K562 (cell line): ENCODE data around the gene TLDC2.

Experiments
- ARID1B ChIP-seq: fragments of 450-650 bp; IDR thresholded peaks from 2 replicates; pipeline ENCODE4 v1.6.1; 2016; ENCODE audit warnings: antibody characterized with exemption, mild to moderate bottlenecking, inconsistent platforms
- BRF2 ChIP-seq: IDR thresholded peaks from 3 replicates; pipeline ENCODE4 v1.6.1; 2011; ENCODE audit warnings: borderline replicate concordance, mild to moderate bottlenecking; ENCODE audit not compliant: insufficient read length, insufficient read depth
- CTCF ChIP-seq, 3 experiments: IDR thresholded peaks in 2 of 3; conservative IDR thresholded peaks in 1 of 3; 2 replicates each; pipeline ENCODE4 v1.5.1; 2011 to 2012; ENCODE audit warnings: low read length in 3 of 3, mild to moderate bottlenecking in 3 of 3, control low read depth in 2 of 3, improper control_type of control experiment in 1 of 3, inconsistent platforms in 1 of 3, low read depth in 1 of 3, mixed read lengths in 1 of 3, moderate library complexity in 1 of 3; ENCODE audit not compliant: insufficient read depth in 2 of 3
- DIDO1 ChIP-seq: fragments of 450-650 bp; IDR thresholded peaks from 2 replicates; pipeline ENCODE4 v1.6.1; 2016; ENCODE audit warnings: low read depth, missing biosample characterization, missing genetic modification characterization
- DMBX1 ChIP-seq: fragments of 250-450 bp; sonication (Bioruptor Pico); IDR thresholded peaks from 2 replicates; pipeline ENCODE4 v1.8.0; 2022; ENCODE audit warnings: inconsistent platforms, mild to moderate bottlenecking, moderate library complexity, borderline replicate concordance
- FOXK1 ChIP-seq: sonication (generic); formaldehyde crosslinking; IDR thresholded peaks from 2 replicates; pipeline ENCODE4 v1.8.0; 2022; ENCODE audit warnings: missing genetic modification reagents, mild to moderate bottlenecking, borderline replicate concordance
- JUN ChIP-seq, 2 experiments: sonication (generic) in 1 of 2; formaldehyde crosslinking in 1 of 2; IDR thresholded peaks; 2 replicates each; pipeline versions ENCODE4 v1.6.1 to v1.8.0; 2012 to 2022; ENCODE audit warnings: borderline replicate concordance in 2 of 2, mild to moderate bottlenecking in 2 of 2, improper control_type of control experiment in 1 of 2, low read depth in 1 of 2, low read length in 1 of 2, missing genetic modification reagents in 1 of 2
- KDM1A ChIP-seq, 2 experiments: fragments of 450-650 bp; IDR thresholded peaks; 2 replicates each; pipeline ENCODE4 v1.6.1; 2016; ENCODE audit warnings: mild to moderate bottlenecking in 2 of 2
- NFATC3 ChIP-seq: fragments of 450-650 bp; IDR thresholded peaks from 2 replicates; pipeline ENCODE4 v1.6.1; 2017; ENCODE audit warnings: mild to moderate bottlenecking
- NFYB ChIP-seq: IDR thresholded peaks from 2 replicates; pipeline ENCODE4 v1.6.1; 2011; ENCODE audit warnings: mild to moderate bottlenecking, moderate library complexity; ENCODE audit not compliant: insufficient read length; ENCODE audit errors: extremely low read depth
- NR4A1 ChIP-seq, 2 experiments: fragments of 250-450 bp in 1 of 2; fragments of 450-650 bp in 1 of 2; sonication (Bioruptor Pico) in 1 of 2; IDR thresholded peaks; 2 replicates each; pipeline versions ENCODE4 v1.4.0 to v1.6.1; 2016 to 2020; ENCODE audit warnings: mild to moderate bottlenecking in 2 of 2, missing compliant biosample characterization in 1 of 2, missing genetic modification characterization in 1 of 2, moderate library complexity in 1 of 2
- PCBP2 ChIP-seq: fragments of 200-400 bp; formaldehyde crosslinking; IDR thresholded peaks from 2 replicates; pipeline ENCODE4 v1.6.1; 2018; ENCODE audit warnings: low read length, low read depth, mild to moderate bottlenecking, moderate library complexity; ENCODE audit not compliant: poor library complexity, severe bottlenecking
- SETDB1 ChIP-seq: IDR thresholded peaks from one replicate; pipeline ENCODE4 v1.6.1; 2012; ENCODE audit warnings: low read length, control low read depth, inconsistent platforms

GRCh38 chr20:36878941-36879340, 3.0 kb downstream of the TLDC2 start:
- TF ChIP-seq BRF2 (no peak), SETDB1 (no peak), NFYB (no peak), DIDO1 (tag) (no peak), NFATC3 (no peak), DMBX1 (CRISPR knock-in tag) (no peak), FOXK1 (CRISPR knock-in tag) (no peak), KDM1A (IDR thresholded peaks at IDR 0.05) (no peak), JUN (IDR thresholded peaks at IDR 0.05; ENCODE audit: borderline replicate concordance, low read depth, low read length) (no peak), JUN (CRISPR knock-in tag; IDR thresholded peaks at IDR 0.05; ENCODE audit: borderline replicate concordance) (no peak), CTCF (IDR thresholded peaks at IDR 0.05 in 2 of 3, conservative IDR thresholded peaks at IDR 0.05 in 1 of 3; ENCODE audit: insufficient read depth in 2 of 3, low read depth in 1 of 3, low read length in 3 of 3) (no peak), ARID1B (no peak), NR4A1 (CRISPR knock-in tag; IDR thresholded peaks at IDR 0.05) (no peak), NR4A1 (tag; IDR thresholded peaks at IDR 0.05) (no peak), PCBP2 (no peak)
